Smooth muscle cell of the coronary artery (primary cell): ENCODE measurements around the gene THEMIS. TPM values are rescaled to one million over a fixed set of nuclear protein-coding genes. Genes with fewer than 3 reads are reported as not detected.

Experiments used
- total RNA-seq: library from RNA; depleted of rRNA; stranded (reverse); fragments of >200 nt; gene quantifications from 2 replicates; pipeline ENCODE4 v1.2.3, GENCODE V29; 2014; ENCODE audit warnings: low replicate concordance

The THEMIS gene, protein sequence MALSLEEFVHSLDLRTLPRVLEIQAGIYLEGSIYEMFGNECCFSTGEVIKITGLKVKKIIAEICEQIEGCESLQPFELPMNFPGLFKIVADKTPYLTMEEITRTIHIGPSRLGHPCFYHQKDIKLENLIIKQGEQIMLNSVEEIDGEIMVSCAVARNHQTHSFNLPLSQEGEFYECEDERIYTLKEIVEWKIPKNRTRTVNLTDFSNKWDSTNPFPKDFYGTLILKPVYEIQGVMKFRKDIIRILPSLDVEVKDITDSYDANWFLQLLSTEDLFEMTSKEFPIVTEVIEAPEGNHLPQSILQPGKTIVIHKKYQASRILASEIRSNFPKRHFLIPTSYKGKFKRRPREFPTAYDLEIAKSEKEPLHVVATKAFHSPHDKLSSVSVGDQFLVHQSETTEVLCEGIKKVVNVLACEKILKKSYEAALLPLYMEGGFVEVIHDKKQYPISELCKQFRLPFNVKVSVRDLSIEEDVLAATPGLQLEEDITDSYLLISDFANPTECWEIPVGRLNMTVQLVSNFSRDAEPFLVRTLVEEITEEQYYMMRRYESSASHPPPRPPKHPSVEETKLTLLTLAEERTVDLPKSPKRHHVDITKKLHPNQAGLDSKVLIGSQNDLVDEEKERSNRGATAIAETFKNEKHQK
- total RNA-seq = not detected in 2 replicates

DNA sequence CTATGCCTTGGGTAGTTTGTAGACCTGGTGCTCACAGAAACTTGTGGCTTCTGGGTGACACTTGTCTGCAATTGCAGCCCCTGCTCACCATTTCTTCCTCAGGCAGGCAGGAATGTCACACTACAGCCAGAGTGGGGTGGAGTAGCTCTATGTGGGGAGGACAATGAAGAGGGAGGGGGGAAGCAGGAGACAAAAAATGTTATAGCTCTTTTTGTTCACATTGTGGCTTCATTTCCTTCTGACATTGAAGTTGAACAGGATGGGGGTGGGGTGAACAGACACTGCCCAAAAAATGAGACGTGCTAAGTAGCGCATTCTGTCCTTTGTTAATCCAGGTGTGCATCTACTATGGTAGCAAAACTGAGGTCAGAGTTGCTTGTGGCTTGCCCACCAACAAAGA, at the start of gene THEMIS:
Gene THEMIS (minus strand): TSS at position 124 of the 400 bp plus-strand sequence. CDS start 126 bp downstream, outside the sequence.

